Stimulated activated CD4-positive, alpha-beta T cell treated with anti-CD3 and anti-CD28 coated beads, Interleukin-2, amount 100 ng/mL, for 4 hours (primary cell): Measurements from ENCODE around the gene SNX14.
"Not testable (repeated sequence)": the region's sequence is repeated elsewhere in the genome, so short reads cannot be mapped to it uniquely, and the experiment has no call there.

Experiments used
- DNase-seq: peaks from one replicate; pipeline ENCODE4 v3.0.0-alpha.2; 2020; ENCODE audit warnings: low read depth

SNX14 gene

GRCh38 chr6:85582832-85583231 is 10.8 kb downstream of the SNX14 start:
- DNase-seq: not testable (repeated sequence)

- DNase-seq: no peak
Measured at GRCh38 chr6:85581572-85581971, 12.1 kb downstream of the SNX14 start.

GRCh38 chr6:85580878-85581267 is 12.8 kb downstream of the SNX14 start:
- no peak for DNase-seq

GRCh38 chr6:85580118-85580877 is 13.4 kb downstream of the SNX14 start:
- DNase-seq: no peak

DNA sequence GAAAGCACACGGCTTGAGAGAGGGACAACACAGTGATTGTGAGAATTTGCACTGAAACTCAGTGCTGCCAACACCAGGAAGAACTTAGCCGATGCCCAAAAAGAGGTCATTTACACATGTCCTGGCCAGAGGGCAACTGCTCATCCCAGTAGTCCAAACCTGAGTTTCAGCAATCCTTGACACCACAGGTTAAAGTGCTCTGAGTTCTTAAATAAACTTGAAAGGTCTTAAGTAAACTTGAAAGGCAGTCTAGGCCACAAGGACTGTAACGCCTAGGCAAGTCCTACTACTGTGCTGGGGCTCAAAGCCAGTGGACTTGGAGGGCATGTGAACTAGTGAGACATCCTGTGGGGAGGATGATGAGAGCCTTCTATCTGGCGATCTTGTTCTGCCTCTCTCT is 14.1 kb downstream of the SNX14 start:
- no peak for DNase-seq

- no peak for DNase-seq
Measured at GRCh38 chr6:85576476-85576875, 17.2 kb downstream of the SNX14 start.

DNA sequence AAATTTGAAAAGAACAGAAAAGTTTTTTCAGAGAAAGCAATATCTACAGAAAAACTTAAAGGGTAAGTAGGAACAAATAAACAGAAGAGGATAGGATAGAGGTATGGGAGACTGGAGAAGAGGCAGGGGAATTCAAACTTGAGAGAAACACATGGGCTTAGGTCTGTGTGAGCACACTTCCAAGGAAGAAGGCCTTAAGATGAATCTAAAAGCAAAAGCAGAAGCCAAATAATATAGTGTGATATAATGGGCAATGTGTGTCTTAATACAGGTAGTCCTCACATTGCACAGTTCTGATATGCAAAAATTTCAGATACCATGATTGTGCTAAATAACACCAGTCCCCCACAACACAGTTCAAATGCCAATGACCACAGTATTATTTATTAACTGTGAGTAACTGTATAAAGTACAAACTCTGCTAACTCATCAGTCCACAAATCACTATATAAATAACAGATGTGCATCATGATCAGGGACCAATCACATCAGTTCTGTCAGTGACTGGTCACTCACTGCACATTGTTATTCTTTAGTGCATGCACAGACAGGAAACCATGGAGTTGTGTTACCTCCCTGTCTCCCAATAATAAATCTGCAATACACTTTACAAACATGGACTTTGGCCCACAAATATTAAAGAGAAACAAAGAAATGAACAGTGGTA is 18.6 kb downstream of the SNX14 start:
- no peak for DNase-seq

DNA sequence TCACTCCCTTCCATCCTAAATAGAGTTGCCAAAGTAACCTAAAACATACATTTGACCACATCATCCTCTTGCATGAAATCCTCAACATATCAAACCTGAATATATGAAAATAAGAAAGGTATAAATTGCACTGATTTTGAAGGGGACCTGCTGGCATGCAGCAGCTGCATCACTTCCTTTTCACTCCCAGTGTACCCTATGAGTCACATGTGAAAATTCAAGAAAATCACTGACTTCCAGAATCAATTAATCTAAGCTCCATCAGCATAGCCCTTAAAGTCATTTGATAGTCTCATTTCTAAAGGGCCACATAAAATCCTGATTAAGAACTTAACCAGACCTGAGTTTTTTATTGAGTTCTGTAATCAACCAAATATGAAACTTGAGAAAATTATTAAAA is 24.3 kb downstream of the SNX14 start:
- no peak for DNase-seq

DNA sequence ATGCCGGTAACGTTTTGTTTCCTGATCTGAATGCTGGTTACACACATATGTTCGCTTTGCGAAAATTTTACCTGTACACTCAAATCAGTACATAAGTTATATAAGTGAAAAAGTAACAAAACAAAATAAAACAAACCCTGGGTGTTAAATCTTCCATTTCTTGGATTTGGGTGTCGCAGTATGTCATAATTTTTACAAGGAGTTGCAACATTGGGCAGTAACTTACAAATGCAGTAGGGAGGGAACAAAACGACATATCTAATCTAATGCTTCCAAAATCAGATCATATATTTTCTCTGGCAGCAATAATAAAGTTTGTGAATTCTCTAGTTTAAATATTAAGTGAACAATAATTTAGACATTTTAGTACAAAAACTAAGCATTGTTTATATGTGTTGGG is 25.2 kb downstream of the SNX14 start:
- no peak for DNase-seq

DNA sequence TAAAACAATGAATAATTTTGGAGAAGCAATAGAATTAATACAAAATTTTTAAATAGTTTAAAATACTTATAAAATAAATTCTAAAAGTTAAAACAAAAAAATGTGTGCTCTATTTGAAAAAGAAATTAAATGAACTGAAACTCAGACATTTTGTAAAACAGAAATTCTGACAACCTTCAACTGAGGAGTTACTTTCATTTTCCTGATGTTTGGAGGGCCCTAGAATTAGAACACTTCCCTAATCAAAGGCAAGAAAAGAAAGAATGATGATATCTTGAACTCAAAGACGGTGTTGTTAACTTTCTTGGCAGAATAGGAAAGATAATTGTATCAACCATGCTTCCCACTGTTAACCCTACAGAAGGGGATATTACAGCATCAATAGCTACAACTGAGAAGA is 27.9 kb downstream of the SNX14 start:
- DNase-seq: no peak

GRCh38 chr6:85564223-85564622 is 29.4 kb downstream of the SNX14 start:
- not testable (repeated sequence) for DNase-seq

DNA sequence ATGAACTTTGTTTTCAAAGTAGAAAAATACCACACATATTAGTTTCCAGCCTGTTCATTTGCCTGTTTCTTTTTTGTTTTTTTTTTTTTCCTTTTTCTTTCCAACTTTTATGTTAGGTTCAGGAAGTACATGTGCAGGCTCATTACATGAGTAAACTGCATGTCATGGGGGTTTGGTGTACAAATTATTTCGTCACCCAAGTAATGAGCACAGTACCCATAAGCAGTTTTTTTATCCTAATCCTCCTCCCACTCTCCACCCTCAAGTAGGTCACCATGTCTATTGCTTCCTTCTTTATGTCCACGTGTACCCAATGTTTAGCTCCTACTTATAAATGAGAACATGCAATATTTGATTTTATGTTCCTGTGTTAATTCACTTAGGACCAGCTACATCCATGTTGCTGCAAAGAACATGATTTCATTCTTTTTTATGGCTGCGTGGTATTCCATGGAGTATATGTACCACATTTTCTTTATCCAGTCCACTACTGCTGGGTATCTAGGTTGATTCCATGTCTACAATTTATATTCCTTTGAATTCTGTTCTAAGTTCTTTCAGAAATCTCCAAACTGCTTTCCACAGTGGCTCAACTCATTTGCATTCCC is 31.8 kb downstream of the SNX14 start:
- no peak for DNase-seq

GRCh38 chr6:85556992-85557668 is 36.5 kb downstream of the SNX14 start:
- DNase-seq: no peak

GRCh38 chr6:85552652-85553051 is 41.0 kb downstream of the SNX14 start:
- DNase-seq: no peak

DNA sequence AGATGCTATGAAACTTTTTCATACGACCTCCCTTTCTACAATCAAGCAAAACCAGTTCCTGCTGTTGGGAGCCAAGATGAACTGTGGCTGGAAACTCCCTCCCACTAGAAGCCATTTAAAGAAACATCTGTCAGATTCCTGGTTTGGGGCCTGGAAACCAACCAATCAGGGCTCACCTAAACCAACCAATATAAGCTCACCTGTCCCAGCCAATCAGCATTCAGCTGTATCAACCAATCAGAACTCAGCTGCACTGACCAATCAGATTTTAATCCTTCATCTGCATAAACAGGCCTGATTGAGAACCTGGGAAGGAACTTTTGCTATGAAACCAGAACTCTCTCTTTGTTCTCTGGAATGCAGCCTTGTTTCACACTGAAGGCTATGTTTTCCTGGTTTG is 42.4 kb downstream of the SNX14 start:
- DNase-seq: no peak

GRCh38 chr6:85547719-85548118 is 45.9 kb downstream of the SNX14 start:
- DNase-seq: no peak

GRCh38 chr6:85544776-85545175 is 48.9 kb downstream of the SNX14 start:
- no peak for DNase-seq

DNA sequence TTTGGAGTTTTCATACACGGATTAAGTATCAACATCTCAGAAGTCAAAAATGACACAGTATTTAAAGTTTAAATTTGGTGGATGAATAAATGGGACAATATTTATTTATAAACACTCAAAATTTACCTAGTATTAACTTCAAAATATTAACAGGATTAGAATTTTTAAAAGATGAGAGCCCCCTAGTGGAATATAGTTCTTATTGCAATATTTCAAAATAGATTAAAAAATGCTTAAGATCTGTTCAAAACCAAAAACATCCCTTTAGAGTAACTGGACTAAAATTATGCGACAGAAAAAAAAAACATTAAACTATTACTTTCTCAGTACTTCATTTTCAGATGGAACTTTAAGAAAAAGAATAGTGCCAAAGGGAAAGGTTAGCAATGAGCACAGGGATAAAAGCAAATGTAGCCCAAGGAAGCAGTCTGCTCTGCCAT is 56.6 kb downstream of the SNX14 start:
- DNase-seq: no peak

GRCh38 chr6:85524281-85524680 is 69.4 kb downstream of the SNX14 start:
- DNase-seq: not testable (repeated sequence)

DNA sequence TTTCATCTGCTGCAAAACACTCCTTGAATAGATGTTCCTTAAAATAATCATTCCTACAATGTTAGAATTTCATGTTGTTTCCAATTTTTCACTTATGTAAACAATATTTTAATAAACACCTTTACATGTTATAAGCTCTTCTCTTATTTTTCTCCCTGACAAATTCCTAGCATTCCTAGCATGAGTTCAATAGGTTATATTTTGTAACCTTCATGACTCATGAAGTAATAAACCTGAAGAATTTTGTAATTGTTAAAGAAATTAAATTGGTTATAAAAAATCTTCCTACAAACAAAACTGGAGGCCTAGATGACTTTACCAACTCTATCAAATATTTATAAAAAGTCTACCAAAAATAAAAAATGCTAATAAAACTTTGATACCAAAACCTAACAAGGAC is 77.5 kb downstream of the SNX14 start:
- no peak for DNase-seq

GRCh38 chr6:85506441-85507093 is 87.1 kb downstream of the SNX14 start:
- DNase-seq: no peak

- DNase-seq: no peak
Measured at GRCh38 chr6:85498596-85499258, 94.9 kb downstream of the SNX14 start.
